WTC11 (cell line): ENCODE measurements around the gene GIPR. TPM values are rescaled to one million over a fixed set of nuclear protein-coding genes. Genes with fewer than 3 reads are reported as not detected.
A peak's percentile ranks its signal among the peaks of the same experiment; 100 is the strongest.

Experiments
- ARID4B ChIP-seq: sonication (generic); formaldehyde crosslinking; IDR thresholded peaks from 2 replicates; pipeline ENCODE4 v1.8.0; 2023; ENCODE audit warnings: missing genetic modification reagents, mild to moderate bottlenecking, borderline replicate concordance
- CREM ChIP-seq: sonication (generic); formaldehyde crosslinking; IDR thresholded peaks from 2 replicates; pipeline ENCODE4 v1.8.1; 2022; ENCODE audit warnings: mild to moderate bottlenecking, missing genetic modification reagents, moderate library complexity
- E2F1 ChIP-seq: sonication (generic); formaldehyde crosslinking; IDR thresholded peaks from 2 replicates; pipeline ENCODE4 v1.8.0; 2022; ENCODE audit warnings: mild to moderate bottlenecking, missing genetic modification reagents
- E2F4 ChIP-seq: sonication (generic); formaldehyde crosslinking; IDR thresholded peaks from 2 replicates; pipeline ENCODE4 v1.8.1; 2022; ENCODE audit warnings: low read depth, mild to moderate bottlenecking, moderate library complexity, missing genetic modification reagents, borderline replicate concordance
- ESRRA ChIP-seq: sonication (generic); formaldehyde crosslinking; IDR thresholded peaks from 2 replicates; pipeline ENCODE4 v1.8.1; 2022; ENCODE audit warnings: mild to moderate bottlenecking, missing genetic modification reagents, borderline replicate concordance
- ETV6 ChIP-seq: sonication (generic); formaldehyde crosslinking; IDR thresholded peaks from 2 replicates; pipeline ENCODE4 v1.8.1; 2022; ENCODE audit warnings: mild to moderate bottlenecking, missing genetic modification reagents
- FOXK1 ChIP-seq: sonication (generic); formaldehyde crosslinking; IDR thresholded peaks from 2 replicates; pipeline ENCODE4 v1.8.0; 2022; ENCODE audit warnings: mild to moderate bottlenecking, moderate library complexity, missing genetic modification reagents
- HMGA2 ChIP-seq: fragments of 250-450 bp; sonication (Bioruptor Pico); IDR thresholded peaks from 2 replicates; pipeline ENCODE4 v1.4.0; 2021; ENCODE audit warnings: mild to moderate bottlenecking, moderate library complexity
- HMGXB4 ChIP-seq: sonication (generic); formaldehyde crosslinking; IDR thresholded peaks from 2 replicates; pipeline ENCODE4 v1.8.1; 2023; ENCODE audit warnings: mild to moderate bottlenecking, moderate library complexity, missing genetic modification reagents
- IRF2 ChIP-seq: sonication (generic); formaldehyde crosslinking; IDR thresholded peaks from 2 replicates; pipeline ENCODE4 v1.8.0; 2022; ENCODE audit warnings: low read depth, missing genetic modification reagents, borderline replicate concordance
- MLX ChIP-seq: sonication (generic); formaldehyde crosslinking; IDR thresholded peaks from 2 replicates; pipeline ENCODE4 v1.8.1; 2023; ENCODE audit warnings: mild to moderate bottlenecking, missing genetic modification reagents, moderate library complexity
- NR1H2 ChIP-seq: sonication (generic); formaldehyde crosslinking; IDR thresholded peaks from 2 replicates; pipeline ENCODE4 v1.9.0; 2021; ENCODE audit warnings: mild to moderate bottlenecking, moderate library complexity, missing genetic modification reagents
- NR3C1 ChIP-seq: sonication (generic); formaldehyde crosslinking; conservative IDR thresholded peaks from 2 replicates; pipeline ENCODE4 v1.8.1; 2023; ENCODE audit warnings: low read depth, mild to moderate bottlenecking, missing genetic modification reagents
- PREB ChIP-seq: sonication (generic); formaldehyde crosslinking; IDR thresholded peaks from 2 replicates; pipeline ENCODE4 v1.8.1; 2022; ENCODE audit warnings: mild to moderate bottlenecking, missing genetic modification reagents, moderate library complexity, borderline replicate concordance
- SMAD3 ChIP-seq: sonication (generic); formaldehyde crosslinking; IDR thresholded peaks from 2 replicates; pipeline ENCODE4 v1.8.0; 2022; ENCODE audit warnings: missing genetic modification reagents, mild to moderate bottlenecking, borderline replicate concordance
- SMAD4 ChIP-seq: sonication (generic); formaldehyde crosslinking; IDR thresholded peaks from 2 replicates; pipeline ENCODE4 v1.8.0; 2022; ENCODE audit warnings: mild to moderate bottlenecking, missing genetic modification reagents
- ZBTB21 ChIP-seq: sonication (generic); formaldehyde crosslinking; IDR thresholded peaks from 2 replicates; pipeline ENCODE4 v1.8.1; 2023; ENCODE audit warnings: mild to moderate bottlenecking, missing genetic modification reagents, borderline replicate concordance
- ZNF121 ChIP-seq: sonication (generic); formaldehyde crosslinking; IDR thresholded peaks from 2 replicates; pipeline ENCODE4 v1.8.0; 2023; ENCODE audit warnings: missing genetic modification reagents
- ZNF232 ChIP-seq: sonication (generic); formaldehyde crosslinking; IDR thresholded peaks from 2 replicates; pipeline ENCODE4 v1.8.0; 2022; ENCODE audit warnings: mild to moderate bottlenecking, missing genetic modification reagents
- ZNF263 ChIP-seq: sonication (generic); formaldehyde crosslinking; IDR thresholded peaks from 2 replicates; pipeline ENCODE4 v1.8.1; 2022; ENCODE audit warnings: low read depth, mild to moderate bottlenecking, moderate library complexity, missing genetic modification reagents
- ZNF317 ChIP-seq: sonication (generic); formaldehyde crosslinking; IDR thresholded peaks from 2 replicates; pipeline ENCODE4 v1.8.1; 2023; ENCODE audit warnings: low read depth, mild to moderate bottlenecking, moderate library complexity, missing genetic modification reagents, borderline replicate concordance
- ZNF425 ChIP-seq: fragments of 250-450 bp; sonication (Bioruptor Pico); conservative IDR thresholded peaks from 2 replicates; pipeline ENCODE4 v1.9.0; 2021; ENCODE audit warnings: mild to moderate bottlenecking
- total RNA-seq: library from RNA; stranded (reverse); gene quantifications from 3 replicates; pipeline ENCODE4 v1.2.3, GENCODE V29; 2021

The GIPR gene
- total RNA-seq, 1 experiment from 2014 or later: 1.8 TPM

GRCh38 chr19:45717131-45717982 lies 49.3 kb downstream of the GIPR start (continued):
- no peak for TF ChIP-seq PREB (CRISPR knock-in tag)
- no peak for TF ChIP-seq E2F4 (CRISPR knock-in tag)
- peak; percentile 97 for TF ChIP-seq FOXK1 (CRISPR knock-in tag)
- no peak for TF ChIP-seq NR3C1 (CRISPR knock-in tag)
- TF ChIP-seq ZNF121 (CRISPR knock-in tag): no peak
- TF ChIP-seq ZNF425 (CRISPR knock-in tag): no peak
- TF ChIP-seq CREM (CRISPR knock-in tag): no peak
- TF ChIP-seq IRF2 (CRISPR knock-in tag): no peak
- no peak for TF ChIP-seq ZNF263
- TF ChIP-seq NR1H2 (CRISPR knock-in tag): no peak
- no peak for TF ChIP-seq HMGXB4
- TF ChIP-seq ZNF317: no peak
- 0 out of 2 replicates have a peak, but pooled peaks have one; percentile 74 for TF ChIP-seq ARID4B (CRISPR knock-in tag)
- no peak for TF ChIP-seq HMGA2
- TF ChIP-seq ZNF232: no peak
- no peak for TF ChIP-seq MLX (CRISPR knock-in tag)
- TF ChIP-seq E2F1 (CRISPR knock-in tag): no peak
- TF ChIP-seq SMAD3 (CRISPR knock-in tag): no peak
- TF ChIP-seq ESRRA (CRISPR knock-in tag): no peak
- peak; percentile 89; the same call in 1 of the 2 replicates for TF ChIP-seq ETV6 (CRISPR knock-in tag)
- TF ChIP-seq SMAD4 (CRISPR knock-in tag): no peak
- no peak for TF ChIP-seq ZBTB21 (CRISPR knock-in tag)
